ENCODE data around the gene KIF17.

The KIF17 gene

DNA sequence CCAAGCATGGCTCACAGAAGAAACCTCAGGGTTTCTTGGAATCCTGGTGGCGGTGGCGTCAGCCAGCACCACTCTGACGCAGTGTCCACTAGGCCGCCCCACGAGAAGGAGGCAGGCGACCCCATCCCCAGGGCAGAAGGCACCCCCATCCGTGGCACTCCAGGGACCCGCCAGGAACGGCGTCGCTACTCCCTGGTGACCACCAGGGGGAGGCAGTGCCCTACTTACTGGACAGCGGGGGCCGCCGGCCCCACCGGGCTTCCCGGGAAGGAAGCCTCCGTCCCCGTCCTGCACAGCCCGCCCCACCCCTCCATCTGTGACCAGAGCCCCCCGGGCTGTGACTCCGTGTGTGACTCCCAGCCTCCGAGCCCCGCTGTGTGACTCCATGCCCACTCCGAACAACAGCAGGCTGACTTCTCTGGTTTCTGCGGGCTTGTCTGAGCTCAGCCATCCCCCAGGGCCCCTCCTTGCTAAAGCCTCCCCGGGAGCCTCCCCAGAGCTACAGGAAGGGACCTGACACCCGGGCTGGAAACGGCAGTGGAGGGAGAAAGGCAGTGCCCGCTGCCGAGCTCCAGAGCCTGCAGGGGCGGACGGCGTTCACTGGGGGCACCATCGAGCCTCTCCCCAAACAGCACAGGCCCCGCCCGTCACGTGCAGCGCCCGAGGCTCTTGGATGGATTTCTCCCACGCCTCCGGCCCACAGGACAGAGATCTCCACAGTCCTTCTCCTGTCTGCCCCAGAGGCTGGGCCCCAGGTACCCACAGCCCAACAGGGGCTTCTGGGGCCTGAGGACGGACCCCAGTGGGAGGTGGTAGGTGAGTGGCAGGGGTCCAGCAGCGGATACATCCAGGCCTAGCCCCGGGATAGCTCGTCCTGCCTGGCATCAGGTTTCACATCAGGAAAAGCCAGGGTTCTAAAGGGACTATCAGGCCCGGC lies 21.1 kb downstream of the KIF17 start:
- TF ChIP-seq, protein P1, sequence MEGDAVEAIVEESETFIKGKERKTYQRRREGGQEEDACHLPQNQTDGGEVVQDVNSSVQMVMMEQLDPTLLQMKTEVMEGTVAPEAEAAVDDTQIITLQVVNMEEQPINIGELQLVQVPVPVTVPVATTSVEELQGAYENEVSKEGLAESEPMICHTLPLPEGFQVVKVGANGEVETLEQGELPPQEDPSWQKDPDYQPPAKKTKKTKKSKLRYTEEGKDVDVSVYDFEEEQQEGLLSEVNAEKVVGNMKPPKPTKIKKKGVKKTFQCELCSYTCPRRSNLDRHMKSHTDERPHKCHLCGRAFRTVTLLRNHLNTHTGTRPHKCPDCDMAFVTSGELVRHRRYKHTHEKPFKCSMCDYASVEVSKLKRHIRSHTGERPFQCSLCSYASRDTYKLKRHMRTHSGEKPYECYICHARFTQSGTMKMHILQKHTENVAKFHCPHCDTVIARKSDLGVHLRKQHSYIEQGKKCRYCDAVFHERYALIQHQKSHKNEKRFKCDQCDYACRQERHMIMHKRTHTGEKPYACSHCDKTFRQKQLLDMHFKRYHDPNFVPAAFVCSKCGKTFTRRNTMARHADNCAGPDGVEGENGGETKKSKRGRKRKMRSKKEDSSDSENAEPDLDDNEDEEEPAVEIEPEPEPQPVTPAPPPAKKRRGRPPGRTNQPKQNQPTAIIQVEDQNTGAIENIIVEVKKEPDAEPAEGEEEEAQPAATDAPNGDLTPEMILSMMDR (IDR thresholded peaks at IDR 0.05; ENCODE audit: low read depth, low read length, poor library complexity, severe bottlenecking), result peak; percentile 92
- no peak for TF ChIP-seq EZH2phosphoT487 (IDR thresholded peaks at IDR 0.05; ENCODE audit: borderline replicate concordance, low read length)
- no peaks in the 10 kb centered on the region for H3K9me2 ChIP-seq (replicated peaks; ENCODE audit: control insufficient read depth, low read length)
- no peaks in the 10 kb centered on the region for H3K36me3 ChIP-seq (ENCODE audit: control insufficient read depth, low read length)
- no peaks in the 10 kb centered on the region for H3K79me2 ChIP-seq (ENCODE audit: control insufficient read depth, low read length)
- H3K4me2 ChIP-seq (ENCODE audit: low read length), result peak overlapping the region; percentile 94
- H3K27ac ChIP-seq (ENCODE audit: low read depth, low read length), result no peak overlapping the region
- H3K4me3 ChIP-seq (ENCODE audit: low read length), result peak overlapping the region; percentile 81
- H4K20me1 ChIP-seq (ENCODE audit: control insufficient read depth, insufficient read depth, low read depth, low read length), result no peaks in the 10 kb centered on the region
- no peaks in the 10 kb centered on the region for H3F3A ChIP-seq (ENCODE audit: control insufficient read depth, insufficient read depth)
- H3K9me3 ChIP-seq (ENCODE audit: control insufficient read depth, insufficient read depth, low read length), result no peaks in the 10 kb centered on the region
- H3K4me1 ChIP-seq (ENCODE audit: control insufficient read depth, low read length), result peaks cover 7% of the 10 kb centered on the region
- no peaks in the 10 kb centered on the region for H3K27me3 ChIP-seq (ENCODE audit: control insufficient read depth, low read length)

DNA sequence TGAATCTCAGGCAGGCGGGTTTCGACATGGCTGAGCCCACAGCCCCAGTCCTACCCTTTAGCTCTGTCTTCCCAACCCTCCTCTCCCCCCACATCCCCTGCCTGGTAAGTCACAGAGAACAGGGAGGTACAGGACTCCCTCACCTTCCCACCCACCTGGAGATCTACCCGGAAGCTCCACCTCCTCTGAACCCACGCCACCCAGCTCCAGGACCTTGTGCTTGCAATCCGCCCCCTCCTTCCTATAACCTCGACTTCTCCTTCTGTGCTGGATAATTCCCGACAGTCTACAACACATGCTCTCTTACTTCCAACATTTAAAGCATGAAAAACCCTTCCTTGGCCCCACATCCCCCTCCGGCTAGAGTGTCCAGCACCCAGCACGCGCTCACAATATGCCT lies 22.3 kb downstream of the KIF17 start:
- Histone ChIP-seq H3K4me2 (ENCODE audit: low read length) (no peak overlapping the region), H3K4me3 (ENCODE audit: low read length) (no peak overlapping the region), H4K20me1 (ENCODE audit: control insufficient read depth, insufficient read depth, low read depth, low read length) (no peaks in the 10 kb centered on the region), H3K27me3 (ENCODE audit: control insufficient read depth, low read length) (no peaks in the 10 kb centered on the region), H3K27ac (ENCODE audit: low read depth, low read length) (no peak overlapping the region), H3K79me2 (ENCODE audit: control insufficient read depth, low read length) (no peaks in the 10 kb centered on the region), H3K9me3 (ENCODE audit: control insufficient read depth, insufficient read depth, low read length) (no peaks in the 10 kb centered on the region), H3K4me1 (ENCODE audit: control insufficient read depth, low read length) (peaks cover 7% of the 10 kb centered on the region), H3K9me2 (replicated peaks; ENCODE audit: control insufficient read depth, low read length) (no peaks in the 10 kb centered on the region), H3F3A (ENCODE audit: control insufficient read depth, insufficient read depth) (no peaks in the 10 kb centered on the region), H3K36me3 (ENCODE audit: control insufficient read depth, low read length) (no peaks in the 10 kb centered on the region)
- TF ChIP-seq, protein P1 (IDR thresholded peaks at IDR 0.05; ENCODE audit: low read depth, low read length, poor library complexity, severe bottlenecking), result no peak
- no peak for TF ChIP-seq EZH2phosphoT487 (IDR thresholded peaks at IDR 0.05; ENCODE audit: borderline replicate concordance, low read length)

DNA sequence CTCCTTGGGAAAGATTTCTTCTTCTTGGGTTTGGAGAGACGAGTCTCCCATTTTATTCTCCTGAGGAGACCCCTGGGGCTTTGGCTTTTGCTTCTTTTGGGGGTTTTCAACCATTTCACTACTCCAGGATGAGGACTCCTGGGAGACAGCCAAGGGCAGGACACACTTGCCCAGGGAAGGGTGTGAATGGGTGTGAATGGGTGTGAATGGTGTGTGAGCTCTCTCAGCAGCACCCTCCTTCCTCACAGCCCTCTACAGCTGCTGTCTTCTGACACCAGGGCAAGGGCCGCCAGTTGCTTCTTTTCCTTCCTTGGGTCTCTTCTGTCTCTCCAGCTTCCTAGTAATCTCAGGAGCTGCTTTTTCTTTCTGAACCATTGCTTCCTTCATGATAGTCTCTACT lies 24.2 kb downstream of the KIF17 start:
- Histone ChIP-seq H3K27me3 (ENCODE audit: control insufficient read depth, low read length) (no peaks in the 10 kb centered on the region), H3K79me2 (ENCODE audit: control insufficient read depth, low read length) (no peaks in the 10 kb centered on the region), H4K20me1 (ENCODE audit: control insufficient read depth, insufficient read depth, low read depth, low read length) (no peaks in the 10 kb centered on the region), H3K27ac (ENCODE audit: low read depth, low read length) (no peak overlapping the region), H3K4me3 (ENCODE audit: low read length) (no peak overlapping the region), H3K4me1 (ENCODE audit: control insufficient read depth, low read length) (peaks cover 7% of the 10 kb centered on the region), H3K9me3 (ENCODE audit: control insufficient read depth, insufficient read depth, low read length) (no peaks in the 10 kb centered on the region), H3K9me2 (replicated peaks; ENCODE audit: control insufficient read depth, low read length) (no peaks in the 10 kb centered on the region), H3K36me3 (ENCODE audit: control insufficient read depth, low read length) (no peaks in the 10 kb centered on the region), H3K4me2 (ENCODE audit: low read length) (no peak overlapping the region), H3F3A (ENCODE audit: control insufficient read depth, insufficient read depth) (no peaks in the 10 kb centered on the region)
- TF ChIP-seq, protein P1 (IDR thresholded peaks at IDR 0.05; ENCODE audit: low read depth, low read length, poor library complexity, severe bottlenecking), result no peak

Measured in DOHH2 (cell line).